ENCODE measurements around the gene SERPINA12. TPM values are rescaled to one million over a fixed set of nuclear protein-coding genes. Genes with fewer than 3 reads are reported as not detected.

Gene SERPINA12
- not detected for polyA plus RNA-seq (2012; ENCODE audit: insufficient read length, low read depth)

GRCh38 chr14:94509356-94509755 is at the start of gene SERPINA12:
Gene SERPINA12, minus strand, starts transcription at chr14:94509469. Its CDS starts 11,072 bp downstream, at chr14:94498397.
- TF ChIP-seq TAF1 (IDR thresholded peaks at IDR 0.05; ENCODE audit: borderline replicate concordance, insufficient read depth, low read length), result no peak
- TF ChIP-seq, protein P1, sequence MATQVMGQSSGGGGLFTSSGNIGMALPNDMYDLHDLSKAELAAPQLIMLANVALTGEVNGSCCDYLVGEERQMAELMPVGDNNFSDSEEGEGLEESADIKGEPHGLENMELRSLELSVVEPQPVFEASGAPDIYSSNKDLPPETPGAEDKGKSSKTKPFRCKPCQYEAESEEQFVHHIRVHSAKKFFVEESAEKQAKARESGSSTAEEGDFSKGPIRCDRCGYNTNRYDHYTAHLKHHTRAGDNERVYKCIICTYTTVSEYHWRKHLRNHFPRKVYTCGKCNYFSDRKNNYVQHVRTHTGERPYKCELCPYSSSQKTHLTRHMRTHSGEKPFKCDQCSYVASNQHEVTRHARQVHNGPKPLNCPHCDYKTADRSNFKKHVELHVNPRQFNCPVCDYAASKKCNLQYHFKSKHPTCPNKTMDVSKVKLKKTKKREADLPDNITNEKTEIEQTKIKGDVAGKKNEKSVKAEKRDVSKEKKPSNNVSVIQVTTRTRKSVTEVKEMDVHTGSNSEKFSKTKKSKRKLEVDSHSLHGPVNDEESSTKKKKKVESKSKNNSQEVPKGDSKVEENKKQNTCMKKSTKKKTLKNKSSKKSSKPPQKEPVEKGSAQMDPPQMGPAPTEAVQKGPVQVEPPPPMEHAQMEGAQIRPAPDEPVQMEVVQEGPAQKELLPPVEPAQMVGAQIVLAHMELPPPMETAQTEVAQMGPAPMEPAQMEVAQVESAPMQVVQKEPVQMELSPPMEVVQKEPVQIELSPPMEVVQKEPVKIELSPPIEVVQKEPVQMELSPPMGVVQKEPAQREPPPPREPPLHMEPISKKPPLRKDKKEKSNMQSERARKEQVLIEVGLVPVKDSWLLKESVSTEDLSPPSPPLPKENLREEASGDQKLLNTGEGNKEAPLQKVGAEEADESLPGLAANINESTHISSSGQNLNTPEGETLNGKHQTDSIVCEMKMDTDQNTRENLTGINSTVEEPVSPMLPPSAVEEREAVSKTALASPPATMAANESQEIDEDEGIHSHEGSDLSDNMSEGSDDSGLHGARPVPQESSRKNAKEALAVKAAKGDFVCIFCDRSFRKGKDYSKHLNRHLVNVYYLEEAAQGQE (IDR thresholded peaks at IDR 0.05; ENCODE audit: insufficient read depth in 1 of 2, low read depth in 2 of 2, low read length in 2 of 2), result no peak
- no peak for TF ChIP-seq FOXP2 (optimal IDR thresholded peaks at IDR 0.05; ENCODE audit: borderline replicate concordance, extremely low read depth, extremely low read length, insufficient read depth)
- TF ChIP-seq POLR2AphosphoS5 (IDR thresholded peaks at IDR 0.05; ENCODE audit: low read depth, low read length), result no peak
- no peak for TF ChIP-seq SIN3A (IDR thresholded peaks at IDR 0.05; ENCODE audit: borderline replicate concordance, insufficient read depth, low read length)

DNA sequence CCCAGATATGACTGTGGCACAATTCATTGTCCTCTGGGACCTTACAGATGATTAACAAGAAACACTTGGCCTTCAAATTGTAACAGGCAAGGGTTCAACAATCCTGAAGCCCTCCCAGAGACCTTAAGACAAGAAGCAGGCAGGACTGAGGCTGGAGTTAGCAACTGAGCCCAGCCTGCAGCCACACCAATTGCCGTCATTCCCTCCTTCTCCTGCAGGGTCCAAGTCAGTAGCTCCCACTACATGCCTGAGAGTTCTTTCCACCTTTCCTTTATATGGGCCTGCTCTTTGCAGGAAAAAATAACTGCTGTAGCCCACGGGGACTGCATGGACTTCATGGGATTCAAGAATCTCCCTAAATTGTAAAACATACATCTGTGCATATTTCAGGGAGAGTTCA is 49.6 kb upstream of the SERPINA12 start:
- TF ChIP-seq FOXP2 (optimal IDR thresholded peaks at IDR 0.05; ENCODE audit: borderline replicate concordance, extremely low read depth, extremely low read length, insufficient read depth) (no peak), SIN3A (IDR thresholded peaks at IDR 0.05; ENCODE audit: borderline replicate concordance, insufficient read depth, low read length) (no peak), POLR2AphosphoS5 (IDR thresholded peaks at IDR 0.05; ENCODE audit: low read depth, low read length) (no peak), TAF1 (IDR thresholded peaks at IDR 0.05; ENCODE audit: borderline replicate concordance, insufficient read depth, low read length) (no peak)
- TF ChIP-seq, protein P1 (IDR thresholded peaks at IDR 0.05; ENCODE audit: insufficient read depth in 1 of 2, low read depth in 2 of 2, low read length in 2 of 2), result no peak

- TF ChIP-seq FOXP2 (optimal IDR thresholded peaks at IDR 0.05; ENCODE audit: borderline replicate concordance, extremely low read depth, extremely low read length, insufficient read depth) (no peak), TAF1 (IDR thresholded peaks at IDR 0.05; ENCODE audit: borderline replicate concordance, insufficient read depth, low read length) (no peak), POLR2AphosphoS5 (IDR thresholded peaks at IDR 0.05; ENCODE audit: low read depth, low read length) (no peak), SIN3A (IDR thresholded peaks at IDR 0.05; ENCODE audit: borderline replicate concordance, insufficient read depth, low read length) (no peak)
- TF ChIP-seq, protein P1 (IDR thresholded peaks at IDR 0.05; ENCODE audit: insufficient read depth in 1 of 2, low read depth in 2 of 2, low read length in 2 of 2), result no peak
These were observed 48.1 kb upstream of the SERPINA12 start for GRCh38 chr14:94557327-94557726.

DNA sequence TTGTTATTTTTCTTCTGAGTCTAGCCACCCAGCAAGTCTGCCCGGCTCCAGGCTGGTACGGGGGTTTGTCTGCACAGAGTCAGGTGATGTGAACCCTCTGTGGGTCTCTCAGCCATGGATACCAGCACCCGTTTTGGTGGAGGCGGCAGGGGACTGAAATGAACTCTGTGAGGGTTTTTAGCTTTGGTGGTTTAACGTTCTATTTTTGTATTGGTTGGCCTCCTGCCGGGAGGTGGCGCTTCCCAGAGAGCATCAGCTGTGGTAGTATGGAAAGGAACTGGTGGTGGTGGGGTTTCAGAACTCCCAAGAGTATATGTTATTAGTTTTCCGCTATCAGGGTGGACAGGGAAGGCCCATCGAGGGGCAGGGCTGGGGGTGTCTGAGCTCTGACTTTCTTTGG is 46.7 kb upstream of the SERPINA12 start:
- TF ChIP-seq FOXP2 (optimal IDR thresholded peaks at IDR 0.05; ENCODE audit: borderline replicate concordance, extremely low read depth, extremely low read length, insufficient read depth) (no peak), SIN3A (IDR thresholded peaks at IDR 0.05; ENCODE audit: borderline replicate concordance, insufficient read depth, low read length) (no peak), POLR2AphosphoS5 (IDR thresholded peaks at IDR 0.05; ENCODE audit: low read depth, low read length) (no peak)
- TF ChIP-seq, protein P1 (IDR thresholded peaks at IDR 0.05; ENCODE audit: insufficient read depth in 1 of 2, low read depth in 2 of 2, low read length in 2 of 2), result no peak

DNA sequence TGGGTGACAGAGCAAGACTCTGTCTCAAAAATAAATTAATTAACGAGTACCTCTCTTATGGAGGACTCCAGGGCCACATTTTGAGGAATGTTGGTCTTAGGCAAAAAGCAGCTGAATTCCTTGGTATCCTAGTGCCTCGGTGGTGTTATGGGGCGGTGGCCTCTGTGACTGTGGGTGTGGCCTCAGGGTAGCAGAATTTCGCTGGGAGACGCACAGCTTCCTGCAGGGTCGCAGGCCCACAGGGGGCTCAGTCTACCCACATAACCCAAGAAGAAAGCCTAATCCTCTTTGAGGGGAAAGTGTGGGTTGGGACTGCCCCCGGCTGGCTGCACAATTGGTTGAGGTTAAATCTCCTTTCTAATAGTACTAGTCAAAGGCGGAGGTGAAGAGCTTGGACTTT is 40.8 kb upstream of the SERPINA12 start:
- TF ChIP-seq TAF1 (IDR thresholded peaks at IDR 0.05; ENCODE audit: borderline replicate concordance, insufficient read depth, low read length), result no peak
- no peak for TF ChIP-seq FOXP2 (optimal IDR thresholded peaks at IDR 0.05; ENCODE audit: borderline replicate concordance, extremely low read depth, extremely low read length, insufficient read depth)
- TF ChIP-seq POLR2AphosphoS5 (IDR thresholded peaks at IDR 0.05; ENCODE audit: low read depth, low read length), result no peak
- TF ChIP-seq SIN3A (IDR thresholded peaks at IDR 0.05; ENCODE audit: borderline replicate concordance, insufficient read depth, low read length), result no peak
- TF ChIP-seq, protein P1 (IDR thresholded peaks at IDR 0.05; ENCODE audit: insufficient read depth in 1 of 2, low read depth in 2 of 2, low read length in 2 of 2), result no peak
